ENCODE measurements around the gene STOM. TPM values are rescaled to one million over a fixed set of nuclear protein-coding genes. Genes with fewer than 3 reads are reported as not detected.
A peak's percentile ranks its signal among the peaks of the same experiment; 100 is the strongest.

The STOM gene
- total RNA-seq, 1 donor from 2014 or later, result 53.2 TPM

DNA sequence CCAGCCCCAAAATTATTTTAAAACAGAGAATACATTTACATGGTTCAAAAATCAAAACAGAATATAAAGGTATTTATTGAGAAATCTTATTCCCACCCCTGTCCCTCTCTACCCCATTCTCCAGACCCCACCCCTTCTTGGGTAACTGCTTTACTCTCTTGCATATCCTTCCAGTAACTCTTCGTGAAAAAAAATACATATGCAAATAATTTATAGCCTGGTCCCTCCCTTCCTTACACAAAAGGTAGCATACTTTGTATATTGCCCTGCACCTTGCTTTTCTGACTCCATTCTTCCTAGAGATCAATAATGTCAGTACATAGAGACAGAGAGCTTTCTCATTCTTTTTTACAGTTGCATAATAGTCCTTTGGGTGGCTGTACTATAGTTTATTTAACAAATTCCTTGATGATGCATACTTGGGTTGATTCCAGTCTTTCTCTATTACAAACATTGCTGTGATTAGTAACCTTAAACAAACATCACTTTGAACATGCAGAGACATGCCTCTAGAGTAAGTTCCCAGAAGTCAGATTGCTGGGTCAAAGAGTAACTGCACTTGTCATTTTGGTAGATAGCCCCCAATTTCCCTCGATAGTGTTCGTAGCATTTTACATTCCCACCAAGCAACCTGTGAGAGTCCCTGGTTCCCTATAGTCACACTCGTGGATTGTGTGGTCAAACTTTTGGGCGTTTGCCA is 47.9 kb downstream of the STOM start:
- H3K27ac Mint-ChIP-seq (ENCODE audit: unreplicated experiment), result peak overlapping the region; percentile 78
- H3K4me3 Mint-ChIP-seq (ENCODE audit: unreplicated experiment), result no peak overlapping the region
- TF ChIP-seq, protein P1, sequence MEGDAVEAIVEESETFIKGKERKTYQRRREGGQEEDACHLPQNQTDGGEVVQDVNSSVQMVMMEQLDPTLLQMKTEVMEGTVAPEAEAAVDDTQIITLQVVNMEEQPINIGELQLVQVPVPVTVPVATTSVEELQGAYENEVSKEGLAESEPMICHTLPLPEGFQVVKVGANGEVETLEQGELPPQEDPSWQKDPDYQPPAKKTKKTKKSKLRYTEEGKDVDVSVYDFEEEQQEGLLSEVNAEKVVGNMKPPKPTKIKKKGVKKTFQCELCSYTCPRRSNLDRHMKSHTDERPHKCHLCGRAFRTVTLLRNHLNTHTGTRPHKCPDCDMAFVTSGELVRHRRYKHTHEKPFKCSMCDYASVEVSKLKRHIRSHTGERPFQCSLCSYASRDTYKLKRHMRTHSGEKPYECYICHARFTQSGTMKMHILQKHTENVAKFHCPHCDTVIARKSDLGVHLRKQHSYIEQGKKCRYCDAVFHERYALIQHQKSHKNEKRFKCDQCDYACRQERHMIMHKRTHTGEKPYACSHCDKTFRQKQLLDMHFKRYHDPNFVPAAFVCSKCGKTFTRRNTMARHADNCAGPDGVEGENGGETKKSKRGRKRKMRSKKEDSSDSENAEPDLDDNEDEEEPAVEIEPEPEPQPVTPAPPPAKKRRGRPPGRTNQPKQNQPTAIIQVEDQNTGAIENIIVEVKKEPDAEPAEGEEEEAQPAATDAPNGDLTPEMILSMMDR (IDR thresholded peaks at IDR 0.05), result no peak
- peaks cover 41% of the 10 kb centered on the region for H3K36me3 Mint-ChIP-seq (ENCODE audit: unreplicated experiment)
- DNase-seq (ENCODE audit: extremely low spot score, unreplicated experiment), result no peak
- H3K27me3 Mint-ChIP-seq (ENCODE audit: unreplicated experiment), result no peaks in the 10 kb centered on the region
- H3K4me1 Mint-ChIP-seq (ENCODE audit: unreplicated experiment), result peaks cover 38% of the 10 kb centered on the region
- H3K9me3 Mint-ChIP-seq (ENCODE audit: unreplicated experiment), result no peaks in the 10 kb centered on the region

- Mint-ChIP-seq H3K36me3 (ENCODE audit: unreplicated experiment) (peaks cover 47% of the 10 kb centered on the region), H3K4me1 (ENCODE audit: unreplicated experiment) (peaks cover 35% of the 10 kb centered on the region), H3K27ac (ENCODE audit: unreplicated experiment) (peak overlapping the region; percentile 4), H3K27me3 (ENCODE audit: unreplicated experiment) (no peaks in the 10 kb centered on the region), H3K4me3 (ENCODE audit: unreplicated experiment) (no peak overlapping the region), H3K9me3 (ENCODE audit: unreplicated experiment) (no peaks in the 10 kb centered on the region)
- DNase-seq (ENCODE audit: extremely low spot score, unreplicated experiment), result no peak
- TF ChIP-seq, protein P1 (IDR thresholded peaks at IDR 0.05), result no peak
Observed at GRCh38 chr9:121321016-121321503, 49.0 kb downstream of the STOM start.

DNA sequence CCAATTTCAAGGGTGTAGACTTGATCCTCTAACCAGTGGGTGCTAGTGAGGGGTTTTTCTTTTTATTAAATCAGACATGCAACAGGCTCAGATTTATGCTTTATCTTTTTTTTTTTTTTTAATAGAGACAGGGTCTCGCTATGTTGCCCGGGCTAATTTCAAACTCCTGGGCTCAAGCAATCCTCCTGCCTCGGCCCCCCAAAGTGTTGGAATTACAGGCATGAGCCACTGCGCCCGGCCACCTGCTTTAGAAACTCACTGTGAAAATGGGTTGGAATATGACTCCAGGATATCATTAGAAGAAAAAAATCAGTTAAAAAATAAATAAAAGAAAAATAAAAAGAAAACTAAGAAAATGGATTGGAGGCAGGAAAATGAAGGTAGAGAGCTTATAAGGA is 50.7 kb downstream of the STOM start:
- no peak for DNase-seq (ENCODE audit: extremely low spot score, unreplicated experiment)
- TF ChIP-seq, protein P1 (IDR thresholded peaks at IDR 0.05), result no peak
- Mint-ChIP-seq H3K27ac (ENCODE audit: unreplicated experiment) (peak overlapping the region; percentile 84), H3K9me3 (ENCODE audit: unreplicated experiment) (no peaks in the 10 kb centered on the region), H3K27me3 (ENCODE audit: unreplicated experiment) (no peaks in the 10 kb centered on the region), H3K36me3 (ENCODE audit: unreplicated experiment) (peaks cover 38% of the 10 kb centered on the region), H3K4me3 (ENCODE audit: unreplicated experiment) (no peak overlapping the region), H3K4me1 (ENCODE audit: unreplicated experiment) (peaks cover 25% of the 10 kb centered on the region)

DNA sequence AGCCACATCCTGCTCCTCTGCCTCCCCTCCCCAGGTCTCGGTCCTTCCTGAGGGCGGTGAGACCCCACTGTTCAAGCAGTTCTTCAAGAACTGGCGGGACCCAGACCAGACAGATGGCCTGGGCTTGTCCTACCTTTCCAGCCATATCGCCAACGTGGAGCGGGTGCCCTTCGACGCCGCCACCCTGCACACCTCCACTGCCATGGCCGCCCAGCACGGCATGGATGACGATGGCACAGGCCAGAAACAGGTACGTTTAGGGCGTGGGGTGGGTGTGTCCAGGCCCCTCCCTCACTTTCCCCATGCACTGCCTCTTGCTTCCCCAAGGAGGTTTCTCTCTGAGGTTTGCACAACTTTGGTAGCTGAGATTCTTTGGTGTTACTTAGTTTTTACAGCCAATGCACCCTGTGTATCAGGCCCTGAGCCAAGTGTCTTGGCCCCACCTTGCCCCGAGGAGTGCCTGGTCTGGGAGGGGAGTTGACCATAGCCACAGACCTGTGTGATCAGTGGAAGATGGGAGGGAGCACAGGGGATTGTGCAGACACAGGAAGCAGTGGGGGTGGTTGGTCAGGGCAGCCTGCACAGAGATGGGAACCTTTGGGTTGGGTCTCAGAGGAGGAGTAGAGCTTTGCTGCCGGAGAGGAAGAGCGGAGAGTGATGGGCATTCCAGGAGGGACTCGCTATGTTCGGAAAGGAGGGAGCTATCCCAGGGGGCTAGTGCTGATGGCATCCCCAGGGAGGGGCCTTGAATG is 51.2 kb downstream of the STOM start:
- no peak overlapping the region for H3K4me3 Mint-ChIP-seq (ENCODE audit: unreplicated experiment)
- H3K9me3 Mint-ChIP-seq (ENCODE audit: unreplicated experiment), result no peaks in the 10 kb centered on the region
- peaks cover 40% of the 10 kb centered on the region for H3K36me3 Mint-ChIP-seq (ENCODE audit: unreplicated experiment)

More for the DNA sequence above, 51.2 kb downstream of the STOM start:
- Mint-ChIP-seq H3K27ac (ENCODE audit: unreplicated experiment) (peak overlapping the region; percentile 38), H3K27me3 (ENCODE audit: unreplicated experiment) (no peaks in the 10 kb centered on the region), H3K4me1 (ENCODE audit: unreplicated experiment) (peaks cover 25% of the 10 kb centered on the region)
- TF ChIP-seq, protein P1 (IDR thresholded peaks at IDR 0.05), result no peak
- no peak for DNase-seq (ENCODE audit: extremely low spot score, unreplicated experiment)
